Immature natural killer cell (primary cell): Measurements from ENCODE around the gene NDST1. TPM values are rescaled to one million over a fixed set of nuclear protein-coding genes. Genes with fewer than 3 reads are reported as not detected.
"Not testable (repeated sequence)": the region's sequence is repeated elsewhere in the genome, so short reads cannot be mapped to it uniquely, and the experiment has no call there.

ENCODE experiments used
- DNase-seq, 3 donors: peaks; one replicate each; pipeline ENCODE4 v3.0.0; 2022; ENCODE audit warnings: mixed read lengths in 1 of 3
- H3K27ac Mint-ChIP-seq, 6 donors: one replicate each; pipeline ENCODE4 v1.8.0; 2020; ENCODE audit warnings: mixed read lengths in 6 of 6, mild to moderate bottlenecking in 5 of 6, inconsistent platforms in 4 of 6, moderate library complexity in 3 of 6
- H3K27me3 Mint-ChIP-seq, 3 donors: one replicate each; pipeline ENCODE4 v1.8.0; 2020 to 2021; ENCODE audit warnings: low read depth in 3 of 3, mild to moderate bottlenecking in 3 of 3, mixed read lengths in 3 of 3, moderate library complexity in 3 of 3, inconsistent platforms in 1 of 3
- H3K36me3 Mint-ChIP-seq, 3 donors: one replicate each; pipeline ENCODE4 v1.8.0; 2020; ENCODE audit warnings: mixed read lengths in 3 of 3, inconsistent platforms in 2 of 3, mild to moderate bottlenecking in 2 of 3
- H3K4me1 Mint-ChIP-seq, 2 donors: one replicate each; pipeline ENCODE4 v1.8.0; 2020; ENCODE audit warnings: inconsistent platforms in 2 of 2, mild to moderate bottlenecking in 2 of 2, mixed read lengths in 2 of 2, moderate library complexity in 1 of 2
- H3K4me3 Mint-ChIP-seq, 5 donors: one replicate each; pipeline ENCODE4 v1.8.0; 2020; ENCODE audit warnings: mild to moderate bottlenecking in 5 of 5, mixed read lengths in 5 of 5, inconsistent platforms in 3 of 5, moderate library complexity in 3 of 5
- H3K9me3 Mint-ChIP-seq, 6 donors: one replicate each; pipeline ENCODE4 v1.8.0; 2020; ENCODE audit warnings: mild to moderate bottlenecking in 6 of 6, mixed read lengths in 6 of 6, inconsistent platforms in 4 of 6, moderate library complexity in 3 of 6
- polyA plus RNA-seq, 3 donors: library from polyadenylated mRNA; unstranded; fragments of 300-500 nt; fragmentation: Illumina TruSeq; gene quantifications; one replicate each; pipeline ENCODE4 v1.2.3, GENCODE V29; 2021

NDST1 gene
- polyA plus RNA-seq, 3 donors from 2014 or later: 1.2 to 3.2 (median 1.4) TPM

GRCh38 chr5:150518712-150519559 lies 11.0 kb downstream of the NDST1 start:
- not testable (repeated sequence) for H3K27ac Mint-ChIP-seq, H3K4me3 Mint-ChIP-seq, DNase-seq, H3K36me3 Mint-ChIP-seq, H3K9me3 Mint-ChIP-seq, H3K27me3 Mint-ChIP-seq, H3K4me1 Mint-ChIP-seq

DNA sequence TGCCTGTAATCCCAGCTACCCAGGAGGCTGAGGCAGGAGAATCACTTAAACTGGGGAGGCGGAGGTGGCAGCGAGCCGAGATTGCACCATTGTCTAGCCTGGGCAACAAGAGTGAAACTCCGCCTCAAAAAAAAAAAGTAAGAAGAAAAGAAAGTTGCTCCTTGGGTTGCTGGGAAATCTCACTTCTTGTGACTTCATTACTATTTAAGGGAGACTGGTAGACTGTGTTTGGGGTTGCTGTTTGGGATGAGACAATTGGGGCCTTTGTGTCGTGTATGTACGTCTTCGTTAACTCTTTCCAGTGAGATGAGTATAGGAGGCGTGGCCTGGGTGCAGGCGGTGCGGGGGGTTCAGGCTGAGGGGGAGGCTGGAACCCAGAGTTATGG lies 11.6 kb downstream of the NDST1 start:
- Mint-ChIP-seq H3K9me3 (no peaks in the 10 kb centered on the region), H3K36me3 (no peaks in the 10 kb centered on the region)

GRCh38 chr5:150519978-150520377 lies 12.0 kb downstream of the NDST1 start:
- H3K27me3 Mint-ChIP-seq: peaks cover 0 to 1% (median 0%) of the 10 kb centered on the region in 3 donors
- no peaks in the 10 kb centered on the region for H3K4me1 Mint-ChIP-seq
- DNase-seq: no peak
- H3K9me3 Mint-ChIP-seq: no peaks in the 10 kb centered on the region
- H3K4me3 Mint-ChIP-seq: no peak overlapping the region
- no peak overlapping the region for H3K27ac Mint-ChIP-seq
- H3K36me3 Mint-ChIP-seq: no peaks in the 10 kb centered on the region

More for the DNA sequence above, 11.6 kb downstream of the NDST1 start:
- peaks cover 0 to 3% (median 1%) of the 10 kb centered on the region in 3 donors for H3K27me3 Mint-ChIP-seq
- DNase-seq: no peak
- no peak overlapping the region for H3K27ac Mint-ChIP-seq
- H3K4me3 Mint-ChIP-seq: no peak overlapping the region
- H3K4me1 Mint-ChIP-seq: no peaks in the 10 kb centered on the region

- no peak for DNase-seq
- Mint-ChIP-seq H3K27ac (no peak overlapping the region), H3K4me1 (no peaks in the 10 kb centered on the region), H3K9me3 (no peaks in the 10 kb centered on the region), H3K27me3 (peaks cover 0 to 1% (median under 1%) of the 10 kb centered on the region in 3 donors), H3K4me3 (no peak overlapping the region), H3K36me3 (no peaks in the 10 kb centered on the region)
Observed at GRCh38 chr5:150520747-150521521, 13.0 kb downstream of the NDST1 start.

GRCh38 chr5:150521522-150521817 lies 13.5 kb downstream of the NDST1 start:
- no peak overlapping the region for H3K4me3 Mint-ChIP-seq
- peaks cover 0 to 2% (median 1%) of the 10 kb centered on the region in 3 donors for H3K27me3 Mint-ChIP-seq
- H3K4me1 Mint-ChIP-seq: peaks cover 0 to under 1% of the 10 kb centered on the region in 2 donors
- no peaks in the 10 kb centered on the region for H3K36me3 Mint-ChIP-seq
- DNase-seq: no peak
- no peaks in the 10 kb centered on the region for H3K9me3 Mint-ChIP-seq
- no peak overlapping the region for H3K27ac Mint-ChIP-seq

DNA sequence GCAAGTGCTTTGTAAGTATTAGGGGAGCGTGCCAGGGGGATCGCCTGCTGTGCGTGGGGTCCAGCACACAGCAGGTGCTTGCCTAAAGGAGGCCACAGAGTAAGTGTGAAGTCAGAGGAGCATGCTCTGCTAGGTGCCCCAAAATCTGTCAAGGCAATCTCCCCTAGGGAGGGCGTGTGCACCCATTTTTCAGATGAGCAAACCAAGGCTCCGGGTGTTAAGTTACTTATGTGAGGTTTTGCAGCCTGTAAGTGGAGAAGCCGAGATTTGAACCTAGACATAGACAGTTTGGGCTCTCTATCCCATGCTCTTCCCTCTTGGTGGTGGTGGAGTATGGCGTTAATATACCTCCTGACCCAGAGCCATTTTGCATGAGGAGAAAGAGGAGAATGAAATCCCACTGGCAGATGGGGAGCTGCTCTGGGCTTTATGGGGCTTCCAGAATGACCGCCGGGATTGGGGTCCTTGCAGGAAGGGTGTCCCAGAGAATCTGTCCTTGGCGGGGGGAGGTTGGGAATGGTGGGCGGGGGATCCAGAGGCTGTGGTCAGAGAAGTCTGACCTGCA lies 14.1 kb downstream of the NDST1 start:
- H3K27me3 Mint-ChIP-seq: peaks cover 0 to 2% (median 1%) of the 10 kb centered on the region in 3 donors
- no peak overlapping the region for H3K27ac Mint-ChIP-seq
- no peak overlapping the region for H3K4me3 Mint-ChIP-seq
- no peaks in the 10 kb centered on the region for H3K36me3 Mint-ChIP-seq
- no peak for DNase-seq
- H3K9me3 Mint-ChIP-seq: no peaks in the 10 kb centered on the region
- H3K4me1 Mint-ChIP-seq: peaks cover 3 to 6% of the 10 kb centered on the region in 2 donors

DNA sequence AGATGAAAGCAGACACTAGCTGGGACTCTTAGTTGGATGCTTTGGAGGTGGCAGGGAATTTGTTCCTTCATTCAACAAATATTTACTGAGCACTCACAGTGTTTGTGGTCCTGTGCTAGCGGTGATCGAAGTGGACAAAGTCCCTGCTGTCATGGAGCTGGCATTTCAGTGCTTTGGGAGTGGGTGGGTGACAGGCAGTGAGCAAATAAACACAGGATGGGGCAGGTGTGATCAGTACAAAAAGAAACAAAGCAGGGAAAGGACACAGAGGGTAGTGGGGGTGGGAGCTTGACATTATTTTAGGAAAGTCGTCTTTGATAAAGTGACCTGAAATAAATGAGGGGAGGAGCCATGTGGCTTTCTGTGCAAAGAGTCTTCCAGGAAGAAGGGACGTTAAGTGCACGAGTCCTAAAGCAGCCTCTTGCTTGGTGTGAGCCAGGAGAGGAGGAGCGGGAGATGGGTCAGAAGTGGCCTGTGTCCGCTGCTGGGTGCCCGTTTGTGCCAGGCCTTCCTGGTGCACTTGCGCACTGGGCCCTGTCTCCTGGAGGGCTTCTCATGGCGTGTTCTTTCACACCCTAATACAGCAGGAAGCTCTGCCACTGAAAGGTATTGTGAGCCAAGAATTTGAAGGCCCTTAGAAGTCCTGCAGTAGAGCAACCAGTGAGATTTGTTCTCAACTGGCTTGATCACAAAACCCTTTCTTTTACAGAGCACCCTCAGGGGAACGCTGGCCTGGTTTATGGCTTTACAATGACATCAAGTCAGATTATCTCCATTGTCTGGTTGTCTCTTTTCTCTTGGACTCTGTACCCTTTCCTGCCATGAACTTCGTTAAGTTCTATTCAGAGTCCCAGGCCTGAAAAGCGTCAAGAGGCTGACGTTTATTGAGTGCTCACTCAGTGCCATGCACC lies 14.8 kb downstream of the NDST1 start:
- peaks cover 9 to 12% of the 10 kb centered on the region in 2 donors for H3K4me1 Mint-ChIP-seq
- no peak overlapping the region for H3K4me3 Mint-ChIP-seq
- DNase-seq: no peak
- H3K36me3 Mint-ChIP-seq: no peaks in the 10 kb centered on the region
- peaks cover 0 to 2% (median 1%) of the 10 kb centered on the region in 3 donors for H3K27me3 Mint-ChIP-seq
- no peaks in the 10 kb centered on the region for H3K9me3 Mint-ChIP-seq
- no peak overlapping the region for H3K27ac Mint-ChIP-seq

GRCh38 chr5:150523472-150524350 lies 15.8 kb downstream of the NDST1 start:
- Mint-ChIP-seq H3K4me3 (no peak overlapping the region), H3K27ac (no peak overlapping the region), H3K4me1 (peaks cover 9 to 12% of the 10 kb centered on the region in 2 donors), H3K9me3 (no peaks in the 10 kb centered on the region), H3K36me3 (no peaks in the 10 kb centered on the region), H3K27me3 (peaks cover 0 to 2% (median 1%) of the 10 kb centered on the region in 3 donors)
- peak; percentile 9 to 10 (median 9) for DNase-seq

- Mint-ChIP-seq H3K4me1 (peaks cover 9 to 12% of the 10 kb centered on the region in 2 donors), H3K4me3 (no peak overlapping the region), H3K27me3 (peaks cover 0 to 2% (median 2%) of the 10 kb centered on the region in 3 donors), H3K27ac (no peak overlapping the region), H3K36me3 (no peaks in the 10 kb centered on the region), H3K9me3 (no peaks in the 10 kb centered on the region)
- no peak for DNase-seq
Observed at GRCh38 chr5:150525163-150525562, 17.2 kb downstream of the NDST1 start.

- no peak for DNase-seq
- Mint-ChIP-seq H3K27ac (no peak overlapping the region), H3K27me3 (peaks cover 0 to 3% (median 2%) of the 10 kb centered on the region in 3 donors), H3K9me3 (no peaks in the 10 kb centered on the region), H3K4me3 (no peak overlapping the region), H3K36me3 (no peaks in the 10 kb centered on the region), H3K4me1 (peaks cover 9 to 12% of the 10 kb centered on the region in 2 donors)
Observed at GRCh38 chr5:150525781-150526180, 17.9 kb downstream of the NDST1 start.

DNA sequence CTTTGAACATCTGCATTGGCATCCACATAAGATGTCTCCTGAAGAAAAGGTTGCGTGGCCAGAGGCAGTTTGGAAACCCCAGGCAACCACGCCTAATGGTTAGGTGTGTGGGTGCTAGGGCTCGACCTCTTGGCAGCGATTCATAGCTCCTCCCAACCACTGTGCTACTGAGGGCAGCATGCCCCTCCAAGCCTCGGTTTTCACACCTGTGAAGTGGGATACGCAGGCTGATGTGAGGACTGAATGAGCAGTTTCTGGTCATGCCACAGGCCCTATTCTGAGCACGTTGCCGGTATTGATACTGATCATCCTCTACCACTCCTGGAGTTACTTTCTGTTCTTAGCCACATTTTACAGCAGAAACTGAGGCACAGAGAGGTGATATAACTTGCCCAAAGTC lies 19.1 kb downstream of the NDST1 start:
- Mint-ChIP-seq H3K27me3 (peaks cover 0 to 3% (median 2%) of the 10 kb centered on the region in 3 donors), H3K36me3 (no peaks in the 10 kb centered on the region), H3K4me3 (peak overlapping the region in 2 of 5 donors; percentile 5 to 6), H3K27ac (peak overlapping the region in 3 of 6 donors; percentile 14 to 66 (median 15)), H3K9me3 (no peaks in the 10 kb centered on the region), H3K4me1 (peaks cover 9 to 12% of the 10 kb centered on the region in 2 donors)
- peak in 2 of 3 donors; percentile 4 to 19 for DNase-seq

GRCh38 chr5:150527808-150528207 lies 19.9 kb downstream of the NDST1 start:
- Mint-ChIP-seq H3K4me1 (peaks cover 9 to 12% of the 10 kb centered on the region in 2 donors), H3K27ac (no peak overlapping the region), H3K4me3 (no peak overlapping the region), H3K9me3 (no peaks in the 10 kb centered on the region), H3K36me3 (no peaks in the 10 kb centered on the region), H3K27me3 (peaks cover 0 to 3% (median 2%) of the 10 kb centered on the region in 3 donors)
- no peak for DNase-seq
